GF-D8 (cell line): Measurements from ENCODE around the gene NYAP1.

Source experiments
- DNase-seq: peaks from one replicate; lab custom pipeline; 2025; lab: John Stamatoyannopoulos, UW

The NYAP1 gene

GRCh38 chr7:100457033-100457432 lies 26.7 kb upstream of the NYAP1 start:
- no peak for DNase-seq

- DNase-seq = no peak
Measured at GRCh38 chr7:100464210-100464660, 19.5 kb upstream of the NYAP1 start, which contains the start of gene SPACDR. Gene SPACDR, minus strand, starts transcription at chr7:100464260. Its CDS starts 235 bp downstream, at chr7:100464025.

- DNase-seq = no peak
Measured at GRCh38 chr7:100464791-100465190, 18.9 kb upstream of the NYAP1 start.

GRCh38 chr7:100465299-100465698 lies 18.4 kb upstream of the NYAP1 start:
- no peak for DNase-seq

- DNase-seq = no peak
Measured at GRCh38 chr7:100465702-100466311, 17.9 kb upstream of the NYAP1 start.

GRCh38 chr7:100466653-100467605 lies 16.8 kb upstream of the NYAP1 start:
- DNase-seq = no peak

GRCh38 chr7:100467638-100468373 lies 15.9 kb upstream of the NYAP1 start:
- no peak for DNase-seq

- peak; percentile 19 for DNase-seq
Measured at GRCh38 chr7:100469227-100470044, 14.3 kb upstream of the NYAP1 start.

GRCh38 chr7:100471021-100471420 lies 12.7 kb upstream of the NYAP1 start:
- no peak for DNase-seq

GRCh38 chr7:100472121-100472851 lies 11.4 kb upstream of the NYAP1 start:
- no peak for DNase-seq

GRCh38 chr7:100472854-100473499 lies 10.8 kb upstream of the NYAP1 start:
- no peak for DNase-seq

- DNase-seq = no peak
Measured at GRCh38 chr7:100475549-100475948, 8.2 kb upstream of the NYAP1 start.

GRCh38 chr7:100476101-100476780 lies 7.5 kb upstream of the NYAP1 start:
- DNase-seq = no peak

GRCh38 chr7:100476903-100477870 lies 6.5 kb upstream of the NYAP1 start:
- no peak for DNase-seq

- DNase-seq = no peak
Measured at GRCh38 chr7:100477871-100478267, 5.9 kb upstream of the NYAP1 start.

- peak; percentile 85 for DNase-seq
Measured at GRCh38 chr7:100478958-100479660, 4.6 kb upstream of the NYAP1 start, which contains the start of gene TSC22D4. Gene TSC22D4, minus strand, starts transcription at chr7:100479214. Its CDS starts 1,176 bp downstream, at chr7:100478038.

- no peak for DNase-seq
Measured at GRCh38 chr7:100481466-100481865, 2.3 kb upstream of the NYAP1 start.

- no peak for DNase-seq
Measured at GRCh38 chr7:100482728-100483089, 1.0 kb upstream of the NYAP1 start.
